SU-DHL-6 (cell line): ENCODE results near the gene PEX11B.

Experiments
- CTCF ChIP-seq: fragments of 200-600 bp; sonication (generic); IDR thresholded peaks from one replicate; pipeline ENCODE4 v1.5.1; 2017; ENCODE audit warnings: antibody characterized with exemption, mild to moderate bottlenecking, low read length, moderate library complexity; ENCODE audit not compliant: insufficient read depth, poor library complexity, severe bottlenecking
- EZH2phosphoT487 ChIP-seq: fragments of 200-600 bp; sonication (generic), shearing (Covaris generic); conservative IDR thresholded peaks from 2 replicates; pipeline ENCODE4 v1.6.1; 2018; ENCODE audit warnings: mild to moderate bottlenecking, antibody characterized with exemption, low read length, moderate library complexity, mixed read lengths

- no peak for TF ChIP-seq EZH2phosphoT487
- no peak for TF ChIP-seq CTCF
Observed at GRCh38 chr1:145897969-145898368, 20.5 kb downstream of the PEX11B start.
